Measurements from ENCODE around the gene CD6.
A peak's percentile ranks its signal among the peaks of the same experiment; 100 is the strongest.
"Not testable (repeated sequence)": the region's sequence is repeated elsewhere in the genome, so short reads cannot be mapped to it uniquely, and the experiment has no call there.

The CD6 gene

GRCh38 chr11:60951904-60952741, 19.4 kb upstream of the CD6 start, which contains the start of gene SLC15A3:
Gene SLC15A3 (minus strand): TSS chr11:60952176. CDS start chr11:60951551, 625 bp downstream.
- DNase-seq (ENCODE audit: low read depth), result no peak

GRCh38 chr11:60952742-60953170, 18.7 kb upstream of the CD6 start:
- DNase-seq (ENCODE audit: low read depth), result no peak

DNA sequence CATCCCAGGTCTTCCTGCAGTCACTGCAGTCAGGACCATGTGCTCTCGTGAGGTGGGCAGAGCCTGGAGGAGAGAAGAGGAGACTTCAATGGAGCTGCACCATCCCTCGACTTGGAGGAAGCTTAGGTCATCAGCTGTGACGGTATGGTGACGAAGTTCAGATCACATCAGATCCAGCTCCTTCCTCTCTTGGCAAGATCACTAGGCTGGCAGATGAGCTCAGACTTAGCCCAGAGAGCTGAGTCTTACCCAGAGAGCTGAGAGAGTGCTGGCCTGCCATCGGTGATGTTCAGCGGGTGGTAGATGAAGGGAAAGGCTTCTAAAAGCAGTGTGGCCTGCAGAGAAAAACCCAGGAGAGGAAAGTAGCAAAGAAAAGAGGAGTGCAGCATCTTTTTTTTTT, 17.7 kb upstream of the CD6 start:
- DNase-seq (ENCODE audit: low read depth), result no peak

GRCh38 chr11:60954421-60954820, 17.1 kb upstream of the CD6 start:
- DNase-seq (ENCODE audit: low read depth), result no peak

GRCh38 chr11:60955571-60955970, 15.9 kb upstream of the CD6 start:
- DNase-seq (ENCODE audit: low read depth), result no peak

DNA sequence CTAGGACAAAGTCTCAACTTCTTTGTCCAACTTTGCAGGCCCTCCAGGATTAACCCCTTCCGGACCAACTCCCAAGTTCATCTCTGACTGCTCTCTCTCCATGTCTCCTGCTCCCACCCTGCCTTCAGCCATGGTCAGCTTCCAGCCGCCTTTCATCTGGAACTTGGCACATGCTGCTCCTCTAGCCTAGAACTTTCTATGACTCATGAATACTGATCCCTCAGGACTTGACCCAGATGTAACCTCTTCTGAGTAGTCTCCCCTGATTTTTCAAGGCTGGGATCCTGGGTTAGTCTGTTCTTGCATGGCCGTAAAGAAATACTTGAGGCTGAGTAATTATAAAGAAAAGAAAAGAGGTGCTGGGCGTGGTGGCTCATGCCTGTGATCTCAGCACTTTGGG, 14.3 kb upstream of the CD6 start:
- no peak for DNase-seq (ENCODE audit: low read depth)

GRCh38 chr11:60959431-60959830, 12.0 kb upstream of the CD6 start:
- DNase-seq (ENCODE audit: low read depth), result no peak

DNA sequence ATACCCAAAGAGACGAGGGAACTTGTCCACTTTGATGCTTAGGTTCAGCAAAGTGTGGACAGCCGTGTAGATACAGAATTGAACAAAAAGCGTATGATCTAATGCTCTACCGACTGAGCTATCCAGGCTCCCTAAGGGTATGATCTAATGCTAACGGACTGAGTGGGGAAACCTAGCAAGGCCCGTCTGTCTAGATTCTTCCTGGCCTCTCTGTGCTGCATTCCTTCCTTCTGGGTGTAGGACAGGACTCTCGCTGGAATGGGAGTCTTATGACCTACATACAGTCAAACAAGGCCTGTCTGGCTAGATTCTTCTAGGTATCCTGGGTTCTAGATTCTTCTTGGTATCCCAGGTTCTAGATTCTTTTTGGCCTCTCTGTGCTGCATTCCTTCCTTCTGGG, 11.1 kb upstream of the CD6 start:
- DNase-seq (ENCODE audit: low read depth), result no peak

- no peak for DNase-seq (ENCODE audit: low read depth)
These were observed 6.7 kb upstream of the CD6 start for GRCh38 chr11:60964801-60965200.

DNA sequence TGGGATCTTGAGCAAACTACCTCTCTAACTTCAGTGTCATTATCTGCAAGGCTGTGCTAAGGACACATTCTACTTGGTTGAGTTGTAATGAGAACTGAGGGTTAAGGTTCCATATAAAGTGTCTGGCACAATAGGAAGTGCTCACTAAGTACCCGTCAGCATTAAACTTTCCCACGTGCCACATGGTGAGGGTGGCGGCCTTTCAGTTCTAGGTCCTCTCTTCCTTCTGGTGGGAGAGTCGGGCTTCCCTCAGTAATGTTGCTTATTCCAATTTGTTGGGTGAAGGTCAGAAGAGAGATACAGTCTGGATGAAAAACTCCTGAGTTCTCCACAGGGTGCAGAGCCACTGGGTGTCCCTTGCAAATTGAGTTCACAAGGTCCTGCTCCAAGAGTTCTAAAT, 4.6 kb upstream of the CD6 start:
- no peak for DNase-seq (ENCODE audit: low read depth)

GRCh38 chr11:60968223-60968622, 3.3 kb upstream of the CD6 start:
- no peak for DNase-seq (ENCODE audit: low read depth)

- DNase-seq (ENCODE audit: low read depth), result peak; percentile 77
These were observed 1.1 kb upstream of the CD6 start for GRCh38 chr11:60970369-60970774.

GRCh38 chr11:60970890-60971289, 590 bp upstream of the CD6 start:
- no peak for DNase-seq (ENCODE audit: low read depth)

GRCh38 chr11:60972182-60973030, 926 bp downstream of the CD6 start:
- no peak for DNase-seq (ENCODE audit: low read depth)

DNA sequence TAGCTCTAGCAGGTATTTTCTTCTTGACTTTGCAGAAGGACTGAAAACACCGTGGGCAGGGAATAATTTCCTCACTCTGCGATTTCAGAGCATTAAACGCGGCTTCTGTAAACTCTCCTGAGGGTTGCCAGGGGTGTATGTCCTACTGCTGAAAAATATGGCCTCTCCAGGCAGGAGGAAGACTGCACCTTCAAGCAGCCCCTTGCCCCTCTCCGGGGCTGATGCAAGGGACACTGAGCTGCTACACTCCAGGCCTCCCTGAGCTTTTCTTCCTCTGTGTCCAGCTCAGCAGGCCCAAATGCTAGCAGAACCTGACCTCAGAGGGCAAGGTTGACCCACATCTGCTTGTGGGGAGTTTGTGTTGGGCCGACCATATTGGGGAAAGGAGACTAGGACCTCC, 2.2 kb downstream of the CD6 start:
- no peak for DNase-seq (ENCODE audit: low read depth)

GRCh38 chr11:60974316-60974715, 2.8 kb downstream of the CD6 start:
- DNase-seq (ENCODE audit: low read depth), result not testable (repeated sequence)

- no peak for DNase-seq (ENCODE audit: low read depth)
These were observed 3.2 kb downstream of the CD6 start for GRCh38 chr11:60974726-60975125.

DNA sequence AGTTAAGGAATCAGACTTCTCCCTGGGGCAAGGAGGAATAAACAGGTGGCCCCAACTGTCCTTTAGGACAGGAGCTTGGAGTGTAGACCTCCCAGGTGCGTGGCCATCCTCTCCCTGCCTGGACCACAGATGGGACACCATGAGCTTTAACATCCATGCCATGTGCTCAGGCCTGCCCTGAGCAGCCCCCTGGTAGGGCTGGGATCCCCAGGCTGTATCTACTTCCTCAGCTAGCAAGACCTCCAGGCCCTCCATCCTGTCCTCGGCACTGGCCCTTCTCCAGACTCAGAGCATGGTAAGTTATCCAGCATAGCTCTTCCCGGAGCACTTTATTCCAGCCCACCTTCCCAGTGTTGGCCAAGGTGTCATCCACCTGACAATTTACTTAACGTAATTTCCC, 5.7 kb downstream of the CD6 start:
- DNase-seq (ENCODE audit: low read depth), result no peak

DNA sequence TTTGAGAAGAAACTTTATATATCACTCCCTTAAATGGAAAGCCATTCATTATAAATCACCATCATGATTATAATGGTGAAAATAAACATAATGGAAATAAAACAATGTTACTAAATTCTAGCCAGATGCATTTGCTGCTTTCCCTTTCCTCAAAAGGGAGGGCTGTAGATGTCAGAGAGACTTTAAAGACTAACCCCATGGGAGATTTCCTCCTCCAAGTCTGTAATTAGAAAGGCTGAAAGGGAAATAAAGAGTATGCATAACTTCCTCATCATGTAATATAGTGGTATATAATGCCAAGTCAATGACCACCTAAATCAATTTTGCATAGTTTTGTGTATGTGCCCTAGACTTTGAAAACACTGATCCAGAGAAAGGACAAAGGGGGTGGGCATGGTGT, 6.4 kb downstream of the CD6 start:
- no peak for DNase-seq (ENCODE audit: low read depth)

- DNase-seq (ENCODE audit: low read depth), result peak; percentile 78
These were observed 7.3 kb downstream of the CD6 start for GRCh38 chr11:60978546-60979380.

DNA sequence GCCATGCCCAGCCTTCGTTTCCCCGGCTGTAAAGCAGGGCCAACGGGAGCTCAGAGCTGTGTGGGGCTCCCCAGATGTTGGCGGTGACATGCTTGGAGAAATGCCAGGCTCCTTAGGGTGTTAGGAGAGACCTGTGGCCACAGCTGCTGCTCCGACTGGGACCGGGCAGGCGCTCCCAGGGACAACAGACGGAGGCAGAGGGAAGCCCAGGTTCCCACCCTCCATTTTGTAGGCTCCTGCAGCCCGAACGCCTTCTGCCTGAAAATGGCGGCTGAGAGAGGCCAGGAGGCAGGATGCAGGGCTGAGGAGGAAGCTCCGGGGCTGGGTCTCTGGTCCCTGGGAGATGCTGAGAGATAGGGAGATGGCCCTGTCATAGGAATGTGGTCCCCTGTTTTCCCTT, 10.0 kb downstream of the CD6 start:
- no peak for DNase-seq (ENCODE audit: low read depth)

DNA sequence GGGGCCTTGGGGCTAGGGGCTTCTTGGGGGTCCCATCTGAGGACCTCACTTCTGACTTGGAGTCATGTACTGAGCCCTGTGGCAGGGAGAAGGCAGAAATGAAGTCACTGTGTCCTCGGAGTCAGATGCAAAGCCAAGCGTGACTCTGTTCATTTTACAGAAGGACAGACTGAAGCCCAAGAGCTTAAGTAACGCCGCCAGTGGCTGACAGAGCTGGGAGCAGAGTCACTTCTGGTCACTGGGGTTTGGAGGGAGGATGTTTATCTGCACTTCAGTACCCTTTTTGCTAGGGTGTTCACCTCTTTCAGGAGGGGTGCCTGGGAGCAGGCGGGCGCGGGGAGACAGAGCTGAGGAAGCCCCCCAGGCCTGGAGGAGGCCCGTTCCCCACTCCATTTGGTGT, 10.7 kb downstream of the CD6 start:
- no peak for DNase-seq (ENCODE audit: low read depth)
